SH-SY5Y (cell line): ENCODE data around the gene MMP11.

ENCODE experiments used
- GATA2 ChIP-seq: IDR thresholded peaks from 2 replicates; pipeline ENCODE4 v1.6.1; 2011; ENCODE audit warnings: mild to moderate bottlenecking, low read depth, low read length
- GATA3 ChIP-seq: IDR thresholded peaks from 2 replicates; pipeline ENCODE4 v1.6.1; 2011; ENCODE audit warnings: low read depth, mild to moderate bottlenecking, low read length, moderate library complexity

MMP11 gene

GRCh38 chr22:23822101-23822671, 49.5 kb downstream of the MMP11 start:
- TF ChIP-seq GATA2 (no peak), GATA3 (no peak)

GRCh38 chr22:23823331-23823791, 50.7 kb downstream of the MMP11 start:
- TF ChIP-seq GATA2 (no peak), GATA3 (no peak)

- no peak for TF ChIP-seq GATA2
- TF ChIP-seq GATA3 = no peak
Measured at GRCh38 chr22:23824476-23825245, 52.0 kb downstream of the MMP11 start.

- no peak for TF ChIP-seq GATA3
- no peak for TF ChIP-seq GATA2
Measured at GRCh38 chr22:23825246-23825905, 52.7 kb downstream of the MMP11 start.

GRCh38 chr22:23826510-23827350, 54.1 kb downstream of the MMP11 start:
- no peak; the same call in 1 of the 2 replicates for TF ChIP-seq GATA3
- peak; percentile 97 for TF ChIP-seq GATA2

DNA sequence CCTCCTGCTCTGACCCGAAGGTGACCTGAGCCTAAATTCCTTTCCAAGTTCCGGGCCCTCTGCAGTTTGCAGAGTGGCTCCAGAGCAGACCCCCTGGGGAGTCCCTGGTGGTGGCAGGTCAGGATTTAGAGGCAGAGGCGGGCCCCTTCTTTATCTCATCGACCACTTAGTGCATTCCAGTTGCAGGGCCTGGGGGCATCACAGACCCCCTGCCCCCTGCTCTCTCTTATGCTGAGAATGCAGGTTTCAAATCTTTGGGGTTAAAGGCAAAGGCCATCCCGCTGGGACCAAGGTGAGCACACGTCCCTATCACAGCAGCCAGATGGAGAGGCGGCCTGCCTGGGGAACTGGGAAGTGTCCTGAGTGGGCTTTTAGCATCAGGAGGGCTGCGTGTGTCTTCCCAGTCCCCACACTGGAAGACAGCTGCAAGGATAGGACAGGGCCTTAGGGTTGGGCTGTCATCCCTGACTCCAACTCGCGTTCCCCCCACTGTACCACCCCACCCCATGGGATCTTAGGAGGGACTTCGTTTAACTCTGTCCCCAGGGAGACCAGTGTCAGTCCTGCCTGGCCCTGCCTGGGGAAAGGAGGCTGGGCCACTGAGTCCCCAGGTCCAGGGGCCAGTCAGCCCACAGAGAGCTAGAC, 54.8 kb downstream of the MMP11 start:
- TF ChIP-seq GATA2 (no peak), GATA3 (no peak)

DNA sequence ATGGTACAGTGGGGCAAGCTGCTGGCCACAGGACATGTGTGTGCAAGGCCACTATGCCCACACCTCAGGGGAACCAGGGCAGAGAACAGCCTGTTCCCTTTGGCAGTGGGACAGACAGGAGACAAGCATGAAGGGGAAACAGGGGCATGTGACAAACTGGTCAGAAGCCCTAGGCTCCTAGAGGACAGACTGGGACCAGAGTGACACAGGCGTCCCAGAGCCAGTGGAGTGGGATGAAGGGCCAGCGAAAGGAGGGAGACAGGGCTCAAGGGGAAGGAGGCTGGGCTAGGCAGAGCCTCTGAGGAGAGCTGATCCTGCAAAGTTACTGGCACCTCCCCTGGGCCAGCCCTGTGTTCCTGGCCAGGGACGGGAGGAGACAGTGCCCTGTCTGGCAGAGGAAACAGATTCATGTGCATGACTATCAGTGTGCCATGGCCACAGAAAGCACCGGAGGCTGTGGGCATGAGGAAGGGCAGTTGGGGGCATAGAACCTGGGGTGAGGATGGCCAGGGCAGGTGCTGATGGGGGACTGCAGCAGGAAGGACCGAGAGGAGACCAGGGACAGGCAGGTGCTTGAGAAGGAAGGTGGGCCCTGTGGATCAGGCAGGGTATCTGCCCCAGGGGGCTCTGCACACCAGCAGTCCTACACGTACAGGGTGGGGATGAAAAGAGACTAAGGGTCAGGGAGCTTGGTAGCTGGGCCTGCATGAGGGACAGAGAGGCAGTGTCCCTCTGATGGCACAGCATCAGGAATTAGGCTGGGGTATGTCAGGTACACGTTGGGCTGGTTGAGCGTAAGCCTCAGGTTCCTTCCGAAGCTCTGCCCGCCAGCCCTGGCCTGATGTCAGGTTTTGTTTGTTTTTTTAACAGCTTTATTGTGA, 56.4 kb downstream of the MMP11 start:
- TF ChIP-seq GATA3 (no peak), GATA2 (no peak)

GRCh38 chr22:23829845-23830372, 57.3 kb downstream of the MMP11 start:
- TF ChIP-seq GATA3 (no peak), GATA2 (no peak)

GRCh38 chr22:23831261-23831660, 58.6 kb downstream of the MMP11 start:
- TF ChIP-seq GATA3 = no peak
- TF ChIP-seq GATA2 = no peak

DNA sequence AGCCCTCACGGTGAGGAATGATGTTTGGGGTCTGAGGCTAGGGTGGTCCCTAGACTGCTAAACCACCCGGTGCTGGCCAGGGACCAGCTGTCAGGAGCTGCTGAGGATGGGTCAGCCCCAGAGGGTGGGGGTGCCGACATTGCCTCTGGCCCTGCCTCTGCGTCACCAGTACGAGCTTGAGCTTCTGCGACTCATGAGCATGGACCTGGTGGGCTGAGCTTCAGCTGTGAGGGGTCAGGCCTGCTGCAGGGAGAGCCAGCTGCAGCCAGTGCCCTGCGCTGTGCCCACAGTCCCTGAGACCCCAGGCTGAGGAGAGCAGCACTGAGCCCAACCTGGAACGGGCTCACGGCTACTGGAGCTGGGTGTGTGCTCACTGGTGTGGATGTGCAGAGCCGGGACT, 59.1 kb downstream of the MMP11 start:
- TF ChIP-seq GATA2 = no peak
- no peak for TF ChIP-seq GATA3

- TF ChIP-seq GATA3 (no peak), GATA2 (no peak)
Measured at GRCh38 chr22:23832226-23833016, 59.8 kb downstream of the MMP11 start.
